ENCODE results near the gene GLG1. TPM values are rescaled to one million over a fixed set of nuclear protein-coding genes. Genes with fewer than 3 reads are reported as not detected.

The GLG1 gene
- total RNA-seq, 1 donor from 2014 or later = 81.4 TPM

DNA sequence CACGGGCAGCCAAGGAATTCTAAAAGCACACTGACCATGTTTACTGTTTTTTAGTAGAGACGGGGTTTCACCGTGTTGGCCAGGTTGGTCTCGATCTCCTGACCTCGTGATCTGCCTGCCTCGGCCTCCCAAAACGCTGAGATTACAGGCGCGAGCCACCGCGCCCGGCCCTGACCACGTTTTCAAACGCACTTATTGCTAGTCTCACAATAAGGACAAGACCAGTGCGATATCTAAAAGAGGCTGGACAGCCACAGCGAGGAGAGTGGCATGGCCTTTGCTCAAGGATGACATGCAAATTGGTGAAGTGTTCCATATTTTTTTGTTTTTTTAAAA is 150.7 kb downstream of the GLG1 start:
- ATAC-seq (ENCODE audit: low read depth) = no peak
- Mint-ChIP-seq H3K27me3 (no peaks in the 10 kb centered on the region), H3K4me1 (peaks cover 21% of the 10 kb centered on the region), H3K9me3 (no peaks in the 10 kb centered on the region), H3K27ac (no peak overlapping the region), H3K36me3 (ENCODE audit: low read depth) (peaks cover 82% of the 10 kb centered on the region), H3K4me3 (no peak overlapping the region)
- TF ChIP-seq, protein P1, sequence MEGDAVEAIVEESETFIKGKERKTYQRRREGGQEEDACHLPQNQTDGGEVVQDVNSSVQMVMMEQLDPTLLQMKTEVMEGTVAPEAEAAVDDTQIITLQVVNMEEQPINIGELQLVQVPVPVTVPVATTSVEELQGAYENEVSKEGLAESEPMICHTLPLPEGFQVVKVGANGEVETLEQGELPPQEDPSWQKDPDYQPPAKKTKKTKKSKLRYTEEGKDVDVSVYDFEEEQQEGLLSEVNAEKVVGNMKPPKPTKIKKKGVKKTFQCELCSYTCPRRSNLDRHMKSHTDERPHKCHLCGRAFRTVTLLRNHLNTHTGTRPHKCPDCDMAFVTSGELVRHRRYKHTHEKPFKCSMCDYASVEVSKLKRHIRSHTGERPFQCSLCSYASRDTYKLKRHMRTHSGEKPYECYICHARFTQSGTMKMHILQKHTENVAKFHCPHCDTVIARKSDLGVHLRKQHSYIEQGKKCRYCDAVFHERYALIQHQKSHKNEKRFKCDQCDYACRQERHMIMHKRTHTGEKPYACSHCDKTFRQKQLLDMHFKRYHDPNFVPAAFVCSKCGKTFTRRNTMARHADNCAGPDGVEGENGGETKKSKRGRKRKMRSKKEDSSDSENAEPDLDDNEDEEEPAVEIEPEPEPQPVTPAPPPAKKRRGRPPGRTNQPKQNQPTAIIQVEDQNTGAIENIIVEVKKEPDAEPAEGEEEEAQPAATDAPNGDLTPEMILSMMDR (IDR thresholded peaks at IDR 0.05) = no peak
- CTCF ChIA-PET = no interaction called here
- intact Hi-C loops (cut with micrococcal nuclease) = no loop called here
- POLR2A ChIA-PET = no interaction called here
- DNase-seq = no peak

DNA sequence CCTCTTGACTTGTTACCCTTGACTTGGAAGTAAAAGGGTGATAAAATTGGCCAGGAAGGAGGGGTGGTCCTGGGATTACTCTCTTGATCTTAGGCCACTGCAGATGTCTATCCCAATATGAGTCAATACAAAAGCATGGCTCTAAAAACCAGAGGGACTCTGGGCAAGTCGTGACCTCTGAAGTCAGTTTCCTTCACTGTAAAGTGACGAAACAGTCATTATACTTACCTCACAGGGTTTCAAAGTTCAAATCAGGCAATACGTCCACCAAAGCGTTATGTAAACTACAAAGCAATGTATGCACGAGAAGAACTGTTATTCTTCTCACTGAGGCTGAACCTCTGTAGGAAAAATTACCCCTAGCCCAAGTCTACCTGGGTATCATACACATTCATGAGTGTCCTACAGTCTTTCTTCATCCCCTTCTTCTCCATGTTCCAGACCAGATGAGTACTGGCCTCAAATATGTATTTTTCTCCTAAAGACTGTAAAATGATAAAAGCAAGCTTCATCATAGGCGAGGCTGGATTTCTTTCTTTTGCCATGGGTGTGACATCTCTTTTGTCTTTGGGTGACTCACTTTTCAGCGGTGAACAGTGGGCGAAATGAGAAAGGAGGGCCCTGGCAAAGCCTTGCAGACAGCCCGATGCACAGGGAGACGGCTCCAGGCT is 151.2 kb downstream of the GLG1 start:
- ChIA-PET POLR2A (no interaction called here), CTCF (no interaction called here)
- no peak for ATAC-seq (ENCODE audit: low read depth)
- Mint-ChIP-seq H3K4me3 (no peak overlapping the region), H3K27me3 (no peaks in the 10 kb centered on the region), H3K36me3 (ENCODE audit: low read depth) (peaks cover 84% of the 10 kb centered on the region), H3K9me3 (no peaks in the 10 kb centered on the region), H3K27ac (no peak overlapping the region), H3K4me1 (peaks cover 21% of the 10 kb centered on the region)
- TF ChIP-seq, protein P1 (IDR thresholded peaks at IDR 0.05) = no peak
- intact Hi-C loops (cut with micrococcal nuclease) = no loop called here
- no peak for DNase-seq

DNA sequence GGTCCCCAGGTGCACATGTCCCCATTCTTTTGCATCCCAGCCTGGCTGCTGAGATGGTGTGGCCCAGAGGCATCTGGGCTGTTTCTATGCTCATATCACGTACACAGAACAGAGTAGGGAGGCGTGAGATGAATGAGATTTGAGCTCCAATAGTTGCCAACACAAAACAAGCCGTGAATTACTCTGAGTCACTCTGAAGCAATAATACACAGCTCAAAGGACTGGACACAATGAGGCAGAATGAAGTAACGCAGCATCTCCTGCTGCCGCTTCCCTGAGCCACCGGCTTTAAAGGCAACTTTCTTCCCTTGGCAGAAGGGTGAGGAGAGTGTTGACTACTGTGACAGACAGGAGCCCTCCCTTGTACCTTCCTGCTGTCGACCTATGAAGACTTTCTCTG is 151.7 kb downstream of the GLG1 start:
- intact Hi-C loops (cut with micrococcal nuclease) = no loop called here
- Mint-ChIP-seq H3K27ac (no peak overlapping the region), H3K36me3 (ENCODE audit: low read depth) (peaks cover 81% of the 10 kb centered on the region)

DNA sequence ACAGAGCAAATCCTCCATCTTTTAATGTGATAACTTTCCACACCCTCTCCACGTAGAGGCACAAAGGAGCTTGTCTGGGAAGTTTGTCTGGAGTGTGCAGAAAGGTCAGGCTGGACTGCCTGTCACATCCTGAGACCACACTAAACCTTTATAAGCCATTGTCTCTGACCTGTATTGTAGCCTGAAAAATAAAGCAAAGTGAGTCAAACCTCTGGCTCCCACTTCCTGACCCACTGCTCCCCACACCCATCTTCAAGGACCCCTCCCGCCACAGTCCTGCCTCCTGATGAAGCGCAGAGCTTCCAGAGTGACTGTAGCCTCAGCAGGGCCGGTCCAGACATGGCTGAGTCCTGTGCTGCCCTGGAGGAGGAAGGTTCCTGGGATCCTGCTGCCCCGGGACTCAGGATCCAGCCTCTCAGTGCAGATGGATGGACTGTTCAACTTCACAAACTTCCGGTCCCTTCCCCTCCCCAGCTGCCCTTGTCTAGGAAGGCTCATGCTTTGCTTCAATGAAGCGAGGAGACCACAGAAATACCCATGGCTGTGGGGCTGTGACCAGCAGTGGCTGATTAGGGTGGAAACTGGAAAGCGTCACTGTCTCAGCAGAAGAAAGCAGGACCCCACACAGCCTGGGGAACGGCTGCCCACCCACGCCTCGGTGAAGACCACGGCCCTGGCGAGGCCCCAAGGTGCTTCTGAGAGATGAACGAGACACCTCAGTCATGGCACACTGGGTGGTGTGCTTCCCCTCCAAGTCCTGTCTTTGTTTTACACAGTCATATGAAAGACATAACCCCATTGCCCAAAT is 154.8 kb downstream of the GLG1 start:
- ATAC-seq (ENCODE audit: low read depth) (peak; percentile 81), DNase-seq (no peak)
- Mint-ChIP-seq H3K27me3 (no peaks in the 10 kb centered on the region), H3K4me1 (peaks cover 21% of the 10 kb centered on the region), H3K4me3 (no peak overlapping the region), H3K9me3 (no peaks in the 10 kb centered on the region), H3K27ac (peak overlapping the region; percentile 53), H3K36me3 (ENCODE audit: low read depth) (peaks cover 73% of the 10 kb centered on the region)
- ChIA-PET POLR2A (interaction anchor here (0.5 kb wide), 1 partner anchor 173 kb away, joined by 5 read pairs; no protein-coding TSS in a partner anchor), CTCF (no interaction called here)
- intact Hi-C loops (cut with micrococcal nuclease) = no loop called here
- TF ChIP-seq, protein P1 (IDR thresholded peaks at IDR 0.05) = no peak

More for the DNA sequence above, 151.7 kb downstream of the GLG1 start:
- H3K27me3 Mint-ChIP-seq = no peaks in the 10 kb centered on the region
- TF ChIP-seq, protein P1 (IDR thresholded peaks at IDR 0.05) = no peak
- CTCF ChIA-PET = no interaction called here
- POLR2A ChIA-PET = no interaction called here
- peaks cover 21% of the 10 kb centered on the region for H3K4me1 Mint-ChIP-seq
- no peak overlapping the region for H3K4me3 Mint-ChIP-seq
- DNase-seq (no peak), ATAC-seq (ENCODE audit: low read depth) (no peak)
- no peaks in the 10 kb centered on the region for H3K9me3 Mint-ChIP-seq

DNA sequence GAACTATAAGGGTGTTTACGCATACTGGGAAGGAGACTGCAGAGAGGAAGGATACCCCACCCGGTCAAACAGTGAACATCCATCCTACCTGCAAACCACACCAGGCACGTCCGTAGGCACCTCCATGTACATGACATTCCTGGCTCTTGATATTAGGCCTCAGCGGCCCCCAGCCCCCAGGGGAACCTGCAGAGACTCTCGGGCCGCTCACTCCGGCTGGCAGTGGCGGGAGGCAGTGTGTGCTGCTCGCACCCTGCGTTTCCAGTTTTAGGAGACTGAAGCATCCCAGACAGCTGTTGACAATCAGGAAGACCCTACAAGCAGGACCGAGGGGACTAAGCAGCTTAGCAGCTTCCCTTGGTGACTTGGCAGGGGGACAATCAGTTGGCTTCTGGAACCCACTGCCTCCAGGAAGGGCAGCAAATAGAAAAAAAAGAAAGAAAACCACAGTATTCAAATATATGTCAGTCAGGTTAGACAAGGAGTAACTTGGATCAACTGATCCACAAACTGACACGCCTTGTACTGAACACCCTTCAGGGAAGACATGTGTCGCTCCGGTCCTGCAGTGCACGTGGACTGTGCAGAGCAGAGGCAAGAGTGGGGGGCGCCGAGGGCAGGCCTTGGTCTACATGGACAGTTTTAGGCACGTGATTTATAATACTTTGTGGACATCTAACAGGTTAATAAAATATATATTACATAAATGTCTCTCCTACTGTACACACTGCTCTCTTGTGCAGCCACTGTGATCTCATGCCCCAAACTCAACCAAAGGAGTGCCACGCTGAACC is 155.8 kb downstream of the GLG1 start:
- Mint-ChIP-seq H3K27me3 (no peaks in the 10 kb centered on the region), H3K9me3 (no peaks in the 10 kb centered on the region), H3K4me3 (no peak overlapping the region), H3K4me1 (peaks cover 21% of the 10 kb centered on the region), H3K27ac (no peak overlapping the region), H3K36me3 (ENCODE audit: low read depth) (peaks cover 64% of the 10 kb centered on the region)
- ATAC-seq (ENCODE audit: low read depth) (no peak), DNase-seq (no peak)
- TF ChIP-seq, protein P1 (IDR thresholded peaks at IDR 0.05) = no peak
- ChIA-PET POLR2A (no interaction called here), CTCF (no interaction called here)
- intact Hi-C loops (cut with micrococcal nuclease) = no loop called here
